ENCODE data around the gene ATAT1.

DNA sequence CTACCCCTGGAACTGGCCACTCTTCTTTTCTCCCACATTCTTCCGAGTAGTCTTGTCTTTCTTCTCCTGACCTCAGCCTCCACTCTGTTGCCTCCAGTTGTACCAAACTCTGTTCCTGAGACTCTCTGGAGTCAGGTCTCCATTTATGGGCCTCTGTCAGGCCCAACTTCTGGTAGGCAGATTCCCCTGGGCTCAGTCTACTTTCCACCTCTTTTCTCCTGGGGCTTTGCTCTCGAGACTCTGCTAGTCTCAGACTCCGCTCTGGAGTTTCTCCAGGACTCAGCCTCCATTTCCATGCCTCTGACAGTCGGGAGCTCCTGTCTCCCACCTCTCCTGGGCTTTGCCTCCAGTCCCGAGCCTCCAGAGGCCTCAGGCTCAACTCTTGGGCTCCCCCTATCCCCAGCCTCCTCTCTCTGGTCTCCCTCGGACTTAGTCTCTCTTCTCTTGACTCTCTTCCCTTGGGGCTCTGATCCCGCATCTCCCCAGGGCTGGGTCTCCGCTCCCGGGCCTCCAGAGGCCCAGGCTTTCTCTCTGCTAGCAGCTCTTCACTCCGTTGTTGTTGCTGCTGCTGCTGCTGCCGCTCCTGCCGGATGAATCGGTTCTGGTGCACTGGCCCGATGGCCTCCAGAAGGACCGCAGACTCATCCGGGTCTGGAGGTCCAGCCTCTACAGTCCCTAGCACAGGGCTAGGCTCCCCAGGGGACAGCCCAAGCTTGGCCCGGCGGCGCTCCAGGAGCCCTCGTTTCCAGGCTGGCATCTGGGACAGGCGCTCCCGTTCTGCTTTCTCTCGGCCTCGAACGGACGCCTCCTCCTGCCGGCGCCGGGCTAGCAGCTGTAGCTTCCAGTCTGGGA is 58.7 kb downstream of the ATAT1 start:
- TF ChIP-seq POLR2AphosphoS5 (IDR thresholded peaks at IDR 0.05; ENCODE audit: low read depth) (no peak), GABPA (IDR thresholded peaks at IDR 0.05; ENCODE audit: low read depth) (no peak)
- TF ChIP-seq, protein P1, sequence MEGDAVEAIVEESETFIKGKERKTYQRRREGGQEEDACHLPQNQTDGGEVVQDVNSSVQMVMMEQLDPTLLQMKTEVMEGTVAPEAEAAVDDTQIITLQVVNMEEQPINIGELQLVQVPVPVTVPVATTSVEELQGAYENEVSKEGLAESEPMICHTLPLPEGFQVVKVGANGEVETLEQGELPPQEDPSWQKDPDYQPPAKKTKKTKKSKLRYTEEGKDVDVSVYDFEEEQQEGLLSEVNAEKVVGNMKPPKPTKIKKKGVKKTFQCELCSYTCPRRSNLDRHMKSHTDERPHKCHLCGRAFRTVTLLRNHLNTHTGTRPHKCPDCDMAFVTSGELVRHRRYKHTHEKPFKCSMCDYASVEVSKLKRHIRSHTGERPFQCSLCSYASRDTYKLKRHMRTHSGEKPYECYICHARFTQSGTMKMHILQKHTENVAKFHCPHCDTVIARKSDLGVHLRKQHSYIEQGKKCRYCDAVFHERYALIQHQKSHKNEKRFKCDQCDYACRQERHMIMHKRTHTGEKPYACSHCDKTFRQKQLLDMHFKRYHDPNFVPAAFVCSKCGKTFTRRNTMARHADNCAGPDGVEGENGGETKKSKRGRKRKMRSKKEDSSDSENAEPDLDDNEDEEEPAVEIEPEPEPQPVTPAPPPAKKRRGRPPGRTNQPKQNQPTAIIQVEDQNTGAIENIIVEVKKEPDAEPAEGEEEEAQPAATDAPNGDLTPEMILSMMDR (IDR thresholded peaks at IDR 0.05; ENCODE audit: insufficient read depth, low read length), result peak; percentile 9

Measured in HL-60 (cell line).